Activated CD4-positive, alpha-beta memory T cell treated with anti-CD3 and anti-CD28 coated beads, Interleukin-2, amount 10 ng/mL, durations not matched to agents 7 days and 5 days (primary cell): ENCODE measurements around the gene GDF7. TPM values are rescaled to one million over a fixed set of nuclear protein-coding genes. Genes with fewer than 3 reads are reported as not detected.

Experiments
- CTCF ChIA-PET: fragments of 350-600 bp; sonication (Branson Sonifier 250); formaldehyde crosslinking; loops from one replicate; lab custom pipeline; 2021; ENCODE audit warnings: antibody characterized with exemption, inconsistent platforms; lab: Charles Lee
- POLR2A ChIA-PET: fragments of 350-600 bp; sonication (Branson Sonifier 250); formaldehyde crosslinking; loops from one replicate; lab custom pipeline; 2021; ENCODE audit warnings: antibody characterized with exemption; lab: Charles Lee
- DNase-seq: peaks from one replicate; pipeline ENCODE4 v3.0.0-alpha.2; 2020
- H3K27ac Mint-ChIP-seq: one replicate; pipeline ENCODE4 v1.8.0; 2021; ENCODE audit warnings: mild to moderate bottlenecking, mixed read lengths
- H3K27me3 Mint-ChIP-seq: one replicate; pipeline ENCODE4 v1.8.0; 2021; ENCODE audit warnings: mixed read lengths
- H3K36me3 Mint-ChIP-seq: one replicate; pipeline ENCODE4 v1.8.0; 2021; ENCODE audit warnings: low read depth, mixed read lengths
- H3K4me1 Mint-ChIP-seq: one replicate; pipeline ENCODE4 v1.8.0; 2021; ENCODE audit warnings: mixed read lengths
- H3K4me3 Mint-ChIP-seq: one replicate; pipeline ENCODE4 v1.8.0; 2021; ENCODE audit warnings: mild to moderate bottlenecking, mixed read lengths
- H3K9me3 Mint-ChIP-seq: one replicate; pipeline ENCODE4 v1.8.0; 2021; ENCODE audit warnings: mixed read lengths
- total RNA-seq, 2 experiments: library from RNA; stranded (reverse); gene quantifications; one replicate each; pipeline ENCODE4 v1.2.3, GENCODE V29; 2021

Gene GDF7
- total RNA-seq, 2 experiments from 2014 or later = not detected

GRCh38 chr2:20632446-20632990 lies 34.4 kb upstream of the GDF7 start:
- Mint-ChIP-seq H3K36me3 (peaks cover 2% of the 10 kb centered on the region), H3K4me1 (peaks cover 5% of the 10 kb centered on the region), H3K27me3 (no peaks in the 10 kb centered on the region), H3K9me3 (no peaks in the 10 kb centered on the region), H3K27ac (no peak overlapping the region), H3K4me3 (no peak overlapping the region)
- CTCF ChIA-PET = interaction anchor here (0.8 to 3.9 kb wide), 3 partner anchors 9 to 205 kb away, joined by 3 to 14 read pairs (median 4); partner anchors contain the start of gene HS1BP3
- POLR2A ChIA-PET = no interaction called here
- DNase-seq = no peak

- CTCF ChIA-PET = interaction anchor here (0.8 to 3.9 kb wide), 6 partner anchors 9 to 222 kb away, joined by 3 to 20 read pairs (median 9); partner anchors contain the start of genes HS1BP3 and RHOB
- Mint-ChIP-seq H3K9me3 (no peaks in the 10 kb centered on the region), H3K4me3 (no peak overlapping the region), H3K27ac (no peak overlapping the region), H3K4me1 (peaks cover 5% of the 10 kb centered on the region), H3K36me3 (peaks cover 2% of the 10 kb centered on the region), H3K27me3 (no peaks in the 10 kb centered on the region)
- POLR2A ChIA-PET = interaction anchor here (1.1 kb wide), 2 partner anchors 14 to 188 kb away, joined by 3 read pairs; no protein-coding TSS in a partner anchor
- DNase-seq = no peak
These were observed 33.9 kb upstream of the GDF7 start for GRCh38 chr2:20633001-20633400.

GRCh38 chr2:20633794-20634506 lies 33.0 kb upstream of the GDF7 start:
- CTCF ChIA-PET = interaction anchor here (1.1 to 3.5 kb wide), 8 partner anchors 8 to 223 kb away, joined by 3 to 20 read pairs (median 8); partner anchors contain the start of genes HS1BP3 and RHOB

GRCh38 chr2:20634507-20635112 lies 32.3 kb upstream of the GDF7 start:
- H3K27ac Mint-ChIP-seq = no peak overlapping the region
- no peaks in the 10 kb centered on the region for H3K27me3 Mint-ChIP-seq
- H3K36me3 Mint-ChIP-seq = peaks cover 2% of the 10 kb centered on the region
- peaks cover 5% of the 10 kb centered on the region for H3K4me1 Mint-ChIP-seq
- ChIA-PET CTCF (interaction anchor here (0.7 to 3.5 kb wide), 9 partner anchors 8 to 308 kb away, joined by 3 to 20 read pairs (median 5); partner anchors contain the start of genes HS1BP3 and RHOB), POLR2A (interaction anchor here (1.3 kb wide), 1 partner anchor 188 kb away, joined by 4 read pairs; the partner anchor contains the start of gene RHOB)
- no peaks in the 10 kb centered on the region for H3K9me3 Mint-ChIP-seq
- DNase-seq = no peak
- no peak overlapping the region for H3K4me3 Mint-ChIP-seq

More at GRCh38 chr2:20633794-20634506, 33.0 kb upstream of the GDF7 start:
- POLR2A ChIA-PET = interaction anchor here (1.1 to 1.3 kb wide), 3 partner anchors 13 to 189 kb away, joined by 3 to 4 read pairs (median 3); partner anchors contain the start of gene RHOB
- H3K4me3 Mint-ChIP-seq = no peak overlapping the region
- H3K27me3 Mint-ChIP-seq = no peaks in the 10 kb centered on the region
- peaks cover 2% of the 10 kb centered on the region for H3K36me3 Mint-ChIP-seq
- no peak for DNase-seq
- H3K4me1 Mint-ChIP-seq = peaks cover 5% of the 10 kb centered on the region
- H3K9me3 Mint-ChIP-seq = no peaks in the 10 kb centered on the region
- no peak overlapping the region for H3K27ac Mint-ChIP-seq

GRCh38 chr2:20635113-20635510 lies 31.8 kb upstream of the GDF7 start:
- CTCF ChIA-PET = interaction anchor here (0.7 to 3.5 kb wide), 8 partner anchors 7 to 308 kb away, joined by 3 to 20 read pairs (median 8); partner anchors contain the start of genes HS1BP3 and RHOB
- POLR2A ChIA-PET = interaction anchor here (1.3 kb wide), 1 partner anchor 188 kb away, joined by 4 read pairs; the partner anchor contains the start of gene RHOB
- no peak overlapping the region for H3K27ac Mint-ChIP-seq
- peaks cover 2% of the 10 kb centered on the region for H3K36me3 Mint-ChIP-seq
- H3K4me1 Mint-ChIP-seq = peaks cover 5% of the 10 kb centered on the region
- no peaks in the 10 kb centered on the region for H3K9me3 Mint-ChIP-seq
- H3K27me3 Mint-ChIP-seq = no peaks in the 10 kb centered on the region
- no peak for DNase-seq
- H3K4me3 Mint-ChIP-seq = no peak overlapping the region

- peaks cover 4% of the 10 kb centered on the region for H3K36me3 Mint-ChIP-seq
- peak; percentile 53 for DNase-seq
These were observed 31.0 kb upstream of the GDF7 start for GRCh38 chr2:20635675-20636584.

GRCh38 chr2:20637147-20637546 lies 29.8 kb upstream of the GDF7 start:
- H3K36me3 Mint-ChIP-seq = peaks cover 11% of the 10 kb centered on the region
- ChIA-PET POLR2A (no interaction called here), CTCF (no interaction called here)
- no peak overlapping the region for H3K4me3 Mint-ChIP-seq
- H3K9me3 Mint-ChIP-seq = no peaks in the 10 kb centered on the region
- H3K27me3 Mint-ChIP-seq = no peaks in the 10 kb centered on the region
- H3K4me1 Mint-ChIP-seq = peaks cover 5% of the 10 kb centered on the region
- no peak for DNase-seq
- H3K27ac Mint-ChIP-seq = no peak overlapping the region

More at GRCh38 chr2:20635675-20636584, 31.0 kb upstream of the GDF7 start:
- H3K27me3 Mint-ChIP-seq = no peaks in the 10 kb centered on the region
- H3K4me1 Mint-ChIP-seq = peaks cover 5% of the 10 kb centered on the region
- POLR2A ChIA-PET = interaction anchor here (1.0 kb wide), 1 partner anchor 192 kb away, joined by 3 read pairs; no protein-coding TSS in a partner anchor
- no peak overlapping the region for H3K4me3 Mint-ChIP-seq
- no peaks in the 10 kb centered on the region for H3K9me3 Mint-ChIP-seq
- CTCF ChIA-PET = interaction anchor here (0.6 to 3.5 kb wide), 9 partner anchors 15 to 225 kb away, joined by 3 to 20 read pairs (median 5); partner anchors contain the start of genes HS1BP3 and RHOB
- no peak overlapping the region for H3K27ac Mint-ChIP-seq

- no peaks in the 10 kb centered on the region for H3K9me3 Mint-ChIP-seq
- no peak overlapping the region for H3K4me3 Mint-ChIP-seq
- H3K36me3 Mint-ChIP-seq = peaks cover 11% of the 10 kb centered on the region
- POLR2A ChIA-PET = no interaction called here
- no peaks in the 10 kb centered on the region for H3K27me3 Mint-ChIP-seq
- CTCF ChIA-PET = no interaction called here
- no peak for DNase-seq
- peaks cover 5% of the 10 kb centered on the region for H3K4me1 Mint-ChIP-seq
- no peak overlapping the region for H3K27ac Mint-ChIP-seq
These were observed 28.9 kb upstream of the GDF7 start for GRCh38 chr2:20638014-20638413.

GRCh38 chr2:20638646-20639430 lies 28.1 kb upstream of the GDF7 start:
- ChIA-PET CTCF (interaction anchor here (1.0 to 2.1 kb wide), 4 partner anchors 12 to 202 kb away, joined by 3 to 7 read pairs (median 5); partner anchors contain the start of genes HS1BP3 and RHOB), POLR2A (interaction anchor here (1.2 to 1.9 kb wide), 2 partner anchors 12 to 192 kb away, joined by 4 to 5 read pairs; partner anchors contain the start of genes HS1BP3 and RHOB)
- Mint-ChIP-seq H3K4me1 (peaks cover 4% of the 10 kb centered on the region), H3K27ac (no peak overlapping the region), H3K4me3 (no peak overlapping the region), H3K9me3 (no peaks in the 10 kb centered on the region), H3K36me3 (peaks cover 11% of the 10 kb centered on the region), H3K27me3 (no peaks in the 10 kb centered on the region)
- no peak for DNase-seq

GRCh38 chr2:20640411-20641122 lies 26.4 kb upstream of the GDF7 start:
- Mint-ChIP-seq H3K9me3 (no peaks in the 10 kb centered on the region), H3K27ac (no peak overlapping the region), H3K27me3 (no peaks in the 10 kb centered on the region), H3K4me3 (no peak overlapping the region), H3K36me3 (peaks cover 14% of the 10 kb centered on the region), H3K4me1 (no peaks in the 10 kb centered on the region)
- ChIA-PET CTCF (interaction anchor here (1.0 to 5.4 kb wide), 9 partner anchors 9 to 227 kb away, joined by 3 to 79 read pairs (median 13); partner anchors contain the start of genes HS1BP3 and RHOB), POLR2A (interaction anchor here (1.2 to 1.9 kb wide), 2 partner anchors 10 to 194 kb away, joined by 4 to 5 read pairs; partner anchors contain the start of genes HS1BP3 and RHOB)
- no peak for DNase-seq
